Activated CD8-positive, alpha-beta T cell treated with anti-CD3 and anti-CD28 coated beads for 36 hours (primary cell): Measurements from ENCODE around the gene SIK2. TPM values are rescaled to one million over a fixed set of nuclear protein-coding genes. Genes with fewer than 3 reads are reported as not detected.

Experiments used
- ATAC-seq: fragments of 200-7000 bp; cut with Tn5 transposase; one replicate; pipeline ENCODE4 v1.10.0; 2021; ENCODE audit warnings: mild to moderate bottlenecking, moderate library complexity
- CTCF ChIA-PET: fragments of 350-600 bp; sonication (Branson Sonifier 250); formaldehyde crosslinking; loops from one replicate; lab custom pipeline; 2021; ENCODE audit warnings: antibody characterized with exemption; lab: Charles Lee
- POLR2A ChIA-PET: fragments of 350-600 bp; sonication (Branson Sonifier 250); formaldehyde crosslinking; loops from one replicate; lab custom pipeline; 2021; ENCODE audit warnings: antibody characterized with exemption; lab: Charles Lee
- DNase-seq: peaks from one replicate; pipeline ENCODE4 v3.0.0-alpha.2; 2020
- H3K27ac Mint-ChIP-seq: one replicate; pipeline ENCODE4 v1.8.0; 2021; ENCODE audit warnings: mild to moderate bottlenecking, mixed read lengths
- H3K27me3 Mint-ChIP-seq: one replicate; pipeline ENCODE4 v1.8.0; 2021; ENCODE audit warnings: mixed read lengths
- H3K36me3 Mint-ChIP-seq: one replicate; pipeline ENCODE4 v1.8.0; 2021; ENCODE audit warnings: low read depth, mixed read lengths
- H3K4me1 Mint-ChIP-seq: one replicate; pipeline ENCODE4 v1.8.0; 2021; ENCODE audit warnings: low read depth, mixed read lengths
- H3K4me3 Mint-ChIP-seq: one replicate; pipeline ENCODE4 v1.8.0; 2021; ENCODE audit warnings: mild to moderate bottlenecking, moderate library complexity, mixed read lengths
- H3K9me3 Mint-ChIP-seq: one replicate; pipeline ENCODE4 v1.8.0; 2021; ENCODE audit warnings: mixed read lengths
- CTCF ChIP-seq: fragments of 200-600 bp; IDR thresholded peaks from one replicate; pipeline ENCODE4 v1.8.0; 2022; ENCODE audit warnings: antibody characterized with exemption, mild to moderate bottlenecking
- intact Hi-C: fragments of 100-400 bp; cut with micrococcal nuclease; formaldehyde crosslinking; loops from one replicate; pipeline ENCODE4 v1.10.0; 2022
- total RNA-seq, 2 experiments: library from RNA; stranded (reverse); gene quantifications; one replicate each; pipeline ENCODE4 v1.2.3, GENCODE V29; 2021

SIK2 gene
- total RNA-seq, 2 experiments from 2014 or later = 7.4 to 8.0 TPM

GRCh38 chr11:111617286-111617685, 15.0 kb downstream of the SIK2 start:
- Mint-ChIP-seq H3K36me3 (peaks cover 12% of the 10 kb centered on the region), H3K27ac (no peak overlapping the region), H3K4me1 (peaks cover under 1% of the 10 kb centered on the region), H3K9me3 (no peaks in the 10 kb centered on the region), H3K27me3 (no peaks in the 10 kb centered on the region), H3K4me3 (no peak overlapping the region)
- CTCF ChIA-PET = interaction anchor here (1.4 to 2.0 kb wide), 2 partner anchors 13 to 146 kb away, joined by 3 to 9 read pairs; no protein-coding TSS in a partner anchor
- ATAC-seq (no peak), DNase-seq (no peak)
- intact Hi-C loops = no loop called here
- no peak for TF ChIP-seq CTCF
- POLR2A ChIA-PET = interaction anchor here (0.5 to 1.3 kb wide), 2 partner anchors 87 to 95 kb away, joined by 3 to 4 read pairs; no protein-coding TSS in a partner anchor

- intact Hi-C loops = no loop called here
- H3K4me1 Mint-ChIP-seq = no peaks in the 10 kb centered on the region
- no peak for DNase-seq
- ChIA-PET POLR2A (no interaction called here), CTCF (interaction anchor here (0.7 to 2.9 kb wide), 2 partner anchors 17 to 185 kb away, joined by 3 to 13 read pairs; no protein-coding TSS in a partner anchor)
- peaks cover 33% of the 10 kb centered on the region for H3K36me3 Mint-ChIP-seq
- peaks cover 4% of the 10 kb centered on the region for H3K9me3 Mint-ChIP-seq
- TF ChIP-seq CTCF = no peak
- no peaks in the 10 kb centered on the region for H3K27me3 Mint-ChIP-seq
- ATAC-seq = no peak
- H3K27ac Mint-ChIP-seq = no peak overlapping the region
- no peak overlapping the region for H3K4me3 Mint-ChIP-seq
Observed at GRCh38 chr11:111620518-111620917, 18.3 kb downstream of the SIK2 start.

- no peak for TF ChIP-seq CTCF
- ATAC-seq = no peak
- H3K27me3 Mint-ChIP-seq = no peaks in the 10 kb centered on the region
- H3K36me3 Mint-ChIP-seq = peaks cover 33% of the 10 kb centered on the region
- H3K27ac Mint-ChIP-seq = no peak overlapping the region
- CTCF ChIA-PET = interaction anchor here (1.3 kb wide), 1 partner anchor 210 kb away, joined by 4 read pairs; no protein-coding TSS in a partner anchor
- POLR2A ChIA-PET = no interaction called here
- no peak overlapping the region for H3K4me3 Mint-ChIP-seq
- DNase-seq = no peak
- H3K4me1 Mint-ChIP-seq = no peaks in the 10 kb centered on the region
- intact Hi-C loops = no loop called here
- peaks cover 4% of the 10 kb centered on the region for H3K9me3 Mint-ChIP-seq
Observed at GRCh38 chr11:111623527-111624030, 21.3 kb downstream of the SIK2 start.

GRCh38 chr11:111624608-111625007, 22.4 kb downstream of the SIK2 start:
- Mint-ChIP-seq H3K4me3 (no peak overlapping the region), H3K27me3 (no peaks in the 10 kb centered on the region), H3K9me3 (peaks cover 4% of the 10 kb centered on the region), H3K36me3 (peaks cover 36% of the 10 kb centered on the region), H3K4me1 (peaks cover 6% of the 10 kb centered on the region), H3K27ac (no peak overlapping the region)
- TF ChIP-seq CTCF = no peak
- intact Hi-C loops = no loop called here
- DNase-seq = no peak
- POLR2A ChIA-PET = no interaction called here
- no peak for ATAC-seq
- CTCF ChIA-PET = interaction anchor here (1.2 to 1.3 kb wide), 2 partner anchors 20 to 209 kb away, joined by 3 to 4 read pairs; no protein-coding TSS in a partner anchor

- Mint-ChIP-seq H3K27ac (no peak overlapping the region), H3K9me3 (peaks cover 2% of the 10 kb centered on the region), H3K27me3 (no peaks in the 10 kb centered on the region), H3K36me3 (peaks cover 23% of the 10 kb centered on the region), H3K4me3 (no peak overlapping the region), H3K4me1 (peaks cover 6% of the 10 kb centered on the region)
- DNase-seq (no peak), ATAC-seq (no peak)
- POLR2A ChIA-PET = no interaction called here
- no peak for TF ChIP-seq CTCF
- CTCF ChIA-PET = no interaction called here
- intact Hi-C loops = no loop called here
Observed at GRCh38 chr11:111627591-111627990, 25.3 kb downstream of the SIK2 start.
